ENCODE measurements around the gene INSL4.
A peak's percentile ranks its signal among the peaks of the same experiment; 100 is the strongest.

INSL4 gene

GRCh38 chr9:5188060-5188984, 42.9 kb upstream of the INSL4 start:
- Histone ChIP-seq H2AFZ (ENCODE audit: insufficient read depth, low read length, poor library complexity) (no peak overlapping the region), H4K12ac (ENCODE audit: low read depth, low read length) (no peak overlapping the region), H3K4me1 (ENCODE audit: control insufficient read depth in 1 of 2, insufficient read depth in 2 of 2, low read length in 2 of 2) (no peaks in the 10 kb centered on the region), H2BK12ac (ENCODE audit: low read length) (no peak overlapping the region), H2BK5ac (ENCODE audit: low read depth, low read length, poor library complexity) (no peak overlapping the region), H4K91ac (ENCODE audit: low read depth, low read length) (no peak overlapping the region), H3K4me2 (ENCODE audit: low read length) (no peak overlapping the region), H4K8ac (ENCODE audit: low read depth, low read length) (no peak overlapping the region), H3K4me3 (ENCODE audit: low read depth, low read length) (no peak overlapping the region), H3K36me3 (ENCODE audit: control insufficient read depth in 1 of 2, insufficient read depth in 2 of 2, low read length in 2 of 2) (no peaks in the 10 kb centered on the region), H3K79me2 (ENCODE audit: control insufficient read depth, insufficient read depth, low read length, poor library complexity) (no peaks in the 10 kb centered on the region), H3K79me1 (ENCODE audit: low read length) (no peaks in the 10 kb centered on the region), H3K27me3 (ENCODE audit: insufficient read depth, low read length) (no peaks in the 10 kb centered on the region), H2BK120ac (ENCODE audit: insufficient read depth, low read length, poor library complexity) (no peak overlapping the region), H3K27ac (ENCODE audit: low read depth, low read length) (no peak overlapping the region), H3K9ac (ENCODE audit: low read length) (no peak overlapping the region), H3K4ac (ENCODE audit: low read depth, low read length) (no peak overlapping the region), H3K18ac (ENCODE audit: low read length) (no peak overlapping the region), H2AK5ac (ENCODE audit: low read length) (no peak overlapping the region), H3K9me3 (ENCODE audit: insufficient read depth, low read depth, low read length) (no peaks in the 10 kb centered on the region), H3K23ac (ENCODE audit: low read length) (no peak overlapping the region), H3K14ac (ENCODE audit: low read length) (no peak overlapping the region)
- no peak for DNase-seq
- WGBS (ENCODE audit: extremely low coverage, insufficient coverage, insufficient read length), result no CpG with 5 or more reads among the region's 10 CpGs

DNA sequence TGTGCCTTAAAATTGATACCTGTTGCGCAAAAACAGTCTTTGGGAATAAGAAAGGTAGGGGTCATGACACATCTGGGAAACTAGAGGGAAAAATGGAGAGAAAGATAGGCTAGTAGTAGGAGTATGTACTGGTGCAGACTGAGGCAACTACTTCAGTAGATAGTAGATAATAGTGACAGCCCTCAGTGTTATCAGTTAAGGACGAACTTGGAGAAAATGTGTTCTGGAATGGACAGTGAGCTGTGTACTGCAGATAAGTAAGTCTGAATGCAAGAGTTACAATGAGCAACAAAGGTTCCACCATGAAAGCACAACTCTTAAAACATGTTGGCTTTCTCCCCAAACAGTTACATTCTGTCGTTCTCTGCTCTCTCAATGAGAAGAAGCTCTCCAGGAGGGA, 39.2 kb upstream of the INSL4 start:
- DNase-seq, result peak in 1 of 2 donors; percentile 13
- no peak overlapping the region for H2BK5ac ChIP-seq (ENCODE audit: low read depth, low read length, poor library complexity)

DNA sequence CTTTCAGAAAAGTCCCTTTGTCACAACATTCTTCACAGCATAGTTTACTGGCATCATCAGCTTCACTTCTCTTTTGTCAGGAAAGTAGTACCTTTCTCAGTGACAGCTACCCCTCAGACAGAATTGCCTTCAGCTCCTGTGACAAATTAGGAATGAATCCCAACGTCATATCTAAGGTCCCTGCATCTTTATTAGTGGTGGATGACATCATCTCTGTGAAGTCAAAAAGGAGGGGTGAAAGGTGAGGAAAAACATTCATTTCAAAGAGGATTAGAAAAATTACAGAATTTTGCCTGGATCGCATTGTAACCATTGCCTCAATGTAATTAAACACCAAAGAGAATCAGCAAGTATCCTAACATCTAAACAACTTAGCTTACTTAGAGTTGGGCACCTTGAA, 37.9 kb upstream of the INSL4 start:
- no peak overlapping the region for H3K14ac ChIP-seq (ENCODE audit: low read length)
- no peak overlapping the region for H4K8ac ChIP-seq (ENCODE audit: low read depth, low read length)
- H4K91ac ChIP-seq (ENCODE audit: low read depth, low read length), result no peak overlapping the region
- no peak overlapping the region for H3K23ac ChIP-seq (ENCODE audit: low read length)
- no peak overlapping the region for H3K4me2 ChIP-seq (ENCODE audit: low read length)
- H3K4ac ChIP-seq (ENCODE audit: low read depth, low read length), result no peak overlapping the region
- H3K4me3 ChIP-seq (ENCODE audit: low read depth, low read length), result no peak overlapping the region
- H3K36me3 ChIP-seq (ENCODE audit: control insufficient read depth in 1 of 2, insufficient read depth in 2 of 2, low read length in 2 of 2), result no peaks in the 10 kb centered on the region
- H3K79me1 ChIP-seq (ENCODE audit: low read length), result no peaks in the 10 kb centered on the region
- no peak overlapping the region for H3K18ac ChIP-seq (ENCODE audit: low read length)
- no peak overlapping the region for H3K27ac ChIP-seq (ENCODE audit: low read depth, low read length)
- H3K79me2 ChIP-seq (ENCODE audit: control insufficient read depth, insufficient read depth, low read length, poor library complexity), result no peaks in the 10 kb centered on the region
- H4K12ac ChIP-seq (ENCODE audit: low read depth, low read length), result no peak overlapping the region
- no peaks in the 10 kb centered on the region for H3K4me1 ChIP-seq (ENCODE audit: control insufficient read depth in 1 of 2, insufficient read depth in 2 of 2, low read length in 2 of 2)
- H2BK12ac ChIP-seq (ENCODE audit: low read length), result no peak overlapping the region
- no peak overlapping the region for H2BK5ac ChIP-seq (ENCODE audit: low read depth, low read length, poor library complexity)
- H3K27me3 ChIP-seq (ENCODE audit: insufficient read depth, low read length), result no peaks in the 10 kb centered on the region
- H2BK120ac ChIP-seq (ENCODE audit: insufficient read depth, low read length, poor library complexity), result no peak overlapping the region
- H3K9ac ChIP-seq (ENCODE audit: low read length), result no peak overlapping the region
- no peak for DNase-seq
- no peak overlapping the region for H2AFZ ChIP-seq (ENCODE audit: insufficient read depth, low read length, poor library complexity)
- H3K9me3 ChIP-seq (ENCODE audit: insufficient read depth, low read depth, low read length), result no peaks in the 10 kb centered on the region
- WGBS (ENCODE audit: extremely low coverage, insufficient coverage, insufficient read length), result no CpG with 5 or more reads among the region's 2 CpGs
- H2AK5ac ChIP-seq (ENCODE audit: low read length), result no peak overlapping the region

More for the DNA sequence above, 39.2 kb upstream of the INSL4 start:
- no peak overlapping the region for H3K18ac ChIP-seq (ENCODE audit: low read length)
- H2AFZ ChIP-seq (ENCODE audit: insufficient read depth, low read length, poor library complexity), result no peak overlapping the region
- no peak overlapping the region for H3K27ac ChIP-seq (ENCODE audit: low read depth, low read length)
- no peak overlapping the region for H3K4me3 ChIP-seq (ENCODE audit: low read depth, low read length)
- no peaks in the 10 kb centered on the region for H3K79me1 ChIP-seq (ENCODE audit: low read length)
- H3K79me2 ChIP-seq (ENCODE audit: control insufficient read depth, insufficient read depth, low read length, poor library complexity), result no peaks in the 10 kb centered on the region
- no peaks in the 10 kb centered on the region for H3K27me3 ChIP-seq (ENCODE audit: insufficient read depth, low read length)
- H3K36me3 ChIP-seq (ENCODE audit: control insufficient read depth in 1 of 2, insufficient read depth in 2 of 2, low read length in 2 of 2), result no peaks in the 10 kb centered on the region
- H3K4me1 ChIP-seq (ENCODE audit: control insufficient read depth in 1 of 2, insufficient read depth in 2 of 2, low read length in 2 of 2), result no peaks in the 10 kb centered on the region
- WGBS (ENCODE audit: extremely low coverage, insufficient coverage, insufficient read length), result no CpG with 5 or more reads among the region's 3 CpGs
- no peak overlapping the region for H2BK12ac ChIP-seq (ENCODE audit: low read length)
- no peak overlapping the region for H3K23ac ChIP-seq (ENCODE audit: low read length)
- H4K8ac ChIP-seq (ENCODE audit: low read depth, low read length), result no peak overlapping the region
- no peak overlapping the region for H4K12ac ChIP-seq (ENCODE audit: low read depth, low read length)
- H3K9me3 ChIP-seq (ENCODE audit: insufficient read depth, low read depth, low read length), result no peaks in the 10 kb centered on the region
- H4K91ac ChIP-seq (ENCODE audit: low read depth, low read length), result no peak overlapping the region
- H3K14ac ChIP-seq (ENCODE audit: low read length), result no peak overlapping the region
- no peak overlapping the region for H3K4ac ChIP-seq (ENCODE audit: low read depth, low read length)
- no peak overlapping the region for H3K9ac ChIP-seq (ENCODE audit: low read length)
- no peak overlapping the region for H2BK120ac ChIP-seq (ENCODE audit: insufficient read depth, low read length, poor library complexity)
- no peak overlapping the region for H3K4me2 ChIP-seq (ENCODE audit: low read length)
- H2AK5ac ChIP-seq (ENCODE audit: low read length), result no peak overlapping the region

DNA sequence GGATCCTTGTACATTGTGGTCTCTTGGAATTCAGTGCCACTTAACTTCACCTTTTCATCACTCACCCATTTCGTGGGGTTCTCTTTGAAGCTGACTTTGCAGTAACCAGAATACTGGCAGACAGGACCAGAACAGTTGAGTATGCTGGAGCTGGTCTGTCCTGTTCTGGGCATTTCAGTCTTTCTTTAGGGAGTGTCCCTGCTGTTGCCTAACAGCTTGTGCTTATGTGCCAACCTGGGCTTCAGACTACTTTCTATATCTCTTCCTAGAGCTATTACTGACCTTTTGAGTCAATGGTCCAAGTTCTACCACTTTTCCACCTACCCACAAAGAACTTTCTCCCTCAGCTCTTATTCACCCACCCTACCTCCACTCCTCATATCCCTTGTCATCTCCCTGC, 35.8 kb upstream of the INSL4 start:
- Histone ChIP-seq H3K79me2 (ENCODE audit: control insufficient read depth, insufficient read depth, low read length, poor library complexity) (no peaks in the 10 kb centered on the region), H3K4me2 (ENCODE audit: low read length) (no peak overlapping the region), H4K12ac (ENCODE audit: low read depth, low read length) (no peak overlapping the region), H3K4ac (ENCODE audit: low read depth, low read length) (no peak overlapping the region), H3K23ac (ENCODE audit: low read length) (no peak overlapping the region), H3K9ac (ENCODE audit: low read length) (no peak overlapping the region), H3K4me3 (ENCODE audit: low read depth, low read length) (no peak overlapping the region), H3K14ac (ENCODE audit: low read length) (no peak overlapping the region), H2BK12ac (ENCODE audit: low read length) (no peak overlapping the region), H3K27me3 (ENCODE audit: insufficient read depth, low read length) (no peaks in the 10 kb centered on the region), H3K27ac (ENCODE audit: low read depth, low read length) (no peak overlapping the region), H3K18ac (ENCODE audit: low read length) (no peak overlapping the region), H4K91ac (ENCODE audit: low read depth, low read length) (no peak overlapping the region), H3K9me3 (ENCODE audit: insufficient read depth, low read depth, low read length) (no peaks in the 10 kb centered on the region), H2BK120ac (ENCODE audit: insufficient read depth, low read length, poor library complexity) (no peak overlapping the region), H3K4me1 (ENCODE audit: control insufficient read depth in 1 of 2, insufficient read depth in 2 of 2, low read length in 2 of 2) (no peaks in the 10 kb centered on the region), H3K79me1 (ENCODE audit: low read length) (no peaks in the 10 kb centered on the region), H4K8ac (ENCODE audit: low read depth, low read length) (no peak overlapping the region), H2AFZ (ENCODE audit: insufficient read depth, low read length, poor library complexity) (no peak overlapping the region), H2BK5ac (ENCODE audit: low read depth, low read length, poor library complexity) (no peak overlapping the region), H2AK5ac (ENCODE audit: low read length) (no peak overlapping the region), H3K36me3 (ENCODE audit: control insufficient read depth in 1 of 2, insufficient read depth in 2 of 2, low read length in 2 of 2) (no peaks in the 10 kb centered on the region)
- WGBS (ENCODE audit: extremely low coverage, insufficient coverage, insufficient read length), result no CpG with 5 or more reads among the region's 1 CpG
- DNase-seq, result peak in 1 of 2 donors; percentile 49
